Activated CD8-positive, alpha-beta memory T cell treated with anti-CD3 and anti-CD28 coated beads, Interleukin-2, amount 50 U/mL, for 48 hours (primary cell): ENCODE results near the gene CDH6.

Source experiments
- DNase-seq: peaks from one replicate; pipeline ENCODE4 v3.0.0-alpha.2; 2020

Gene CDH6

GRCh38 chr5:31204958-31205357, 11.5 kb downstream of the CDH6 start:
- no peak for DNase-seq

- DNase-seq: no peak
Measured at GRCh38 chr5:31208043-31208442, 14.6 kb downstream of the CDH6 start.

- no peak for DNase-seq
Measured at GRCh38 chr5:31209334-31209733, 15.8 kb downstream of the CDH6 start.

GRCh38 chr5:31211098-31211497, 17.6 kb downstream of the CDH6 start:
- DNase-seq: no peak

GRCh38 chr5:31213257-31213656, 19.8 kb downstream of the CDH6 start:
- DNase-seq: no peak

GRCh38 chr5:31213705-31214121, 20.2 kb downstream of the CDH6 start:
- DNase-seq: no peak

- no peak for DNase-seq
Measured at GRCh38 chr5:31214229-31214628, 20.7 kb downstream of the CDH6 start.

GRCh38 chr5:31215236-31215635, 21.8 kb downstream of the CDH6 start:
- DNase-seq: no peak

GRCh38 chr5:31217446-31217845, 24.0 kb downstream of the CDH6 start:
- DNase-seq: no peak

GRCh38 chr5:31218978-31219377, 25.5 kb downstream of the CDH6 start:
- DNase-seq: no peak

GRCh38 chr5:31221001-31221400, 27.5 kb downstream of the CDH6 start:
- DNase-seq: no peak

GRCh38 chr5:31225118-31225517, 31.6 kb downstream of the CDH6 start:
- DNase-seq: no peak

- DNase-seq: no peak
Measured at GRCh38 chr5:31225613-31226012, 32.1 kb downstream of the CDH6 start.

- no peak for DNase-seq
Measured at GRCh38 chr5:31226651-31227050, 33.2 kb downstream of the CDH6 start.

GRCh38 chr5:31229266-31229665, 35.8 kb downstream of the CDH6 start:
- DNase-seq: no peak

GRCh38 chr5:31231177-31231838, 37.8 kb downstream of the CDH6 start:
- no peak for DNase-seq

GRCh38 chr5:31232273-31232888, 38.9 kb downstream of the CDH6 start:
- DNase-seq: no peak

GRCh38 chr5:31235381-31235780, 41.9 kb downstream of the CDH6 start:
- no peak for DNase-seq

- DNase-seq: no peak
Measured at GRCh38 chr5:31236339-31236738, 42.9 kb downstream of the CDH6 start.

GRCh38 chr5:31237174-31237573, 43.7 kb downstream of the CDH6 start:
- no peak for DNase-seq

- no peak for DNase-seq
Measured at GRCh38 chr5:31238497-31238896, 45.0 kb downstream of the CDH6 start.

GRCh38 chr5:31244921-31245320, 51.4 kb downstream of the CDH6 start:
- DNase-seq: no peak

- no peak for DNase-seq
Measured at GRCh38 chr5:31247381-31247780, 53.9 kb downstream of the CDH6 start.

GRCh38 chr5:31250201-31250600, 56.7 kb downstream of the CDH6 start:
- no peak for DNase-seq

- no peak for DNase-seq
Measured at GRCh38 chr5:31251032-31251431, 57.5 kb downstream of the CDH6 start.
